Tibial nerve (tissue), 4 donors: ENCODE measurements around the gene IFI27L2. TPM values are rescaled to one million over a fixed set of nuclear protein-coding genes. Genes with fewer than 3 reads are reported as not detected.
"Not testable (repeated sequence)": the region's sequence is repeated elsewhere in the genome, so short reads cannot be mapped to it uniquely, and the experiment has no call there.

Experiments
- DNase-seq, 2 donors: peaks; one replicate each; pipeline ENCODE4 v3.0.0-alpha.2; 2019; ENCODE audit warnings: low spot score in 2 of 2
- H3K27ac ChIP-seq, 4 donors: fragments of 200-600 bp; sonication (generic) in 3 of 4; one replicate each; pipeline ENCODE4 v1.5.1; 2017 to 2019; ENCODE audit warnings: mild to moderate bottlenecking in 1 of 4
- H3K27me3 ChIP-seq, 2 donors: fragments of 200-600 bp; sonication (generic) in 1 of 2; one replicate each; pipeline versions ENCODE4 v1.5.1 to v1.6.0; 2017 to 2019
- H3K36me3 ChIP-seq, 3 donors: fragments of 200-600 bp; sonication (generic); one replicate each; pipeline ENCODE4 v1.5.1; 2018 to 2019
- H3K4me1 ChIP-seq, 4 donors: fragments of 200-600 bp; sonication (generic) in 3 of 4; one replicate each; pipeline ENCODE4 v1.5.1; 2017 to 2019
- H3K4me3 ChIP-seq, 4 donors: fragments of 200-600 bp; sonication (generic) in 3 of 4; one replicate each; pipeline ENCODE4 v1.5.1; 2017 to 2019; ENCODE audit warnings: mild to moderate bottlenecking in 1 of 4, moderate library complexity in 1 of 4
- H3K9me3 ChIP-seq, 4 donors: fragments of 200-600 bp; sonication (generic) in 3 of 4; one replicate each; pipeline ENCODE4 v1.5.1; 2017 to 2019
- CTCF ChIP-seq, 5 experiments: fragments of 200-600 bp in 3 of 5; fragments of 450-650 bp in 2 of 5; sonication (generic) in 3 of 5; IDR thresholded peaks; one replicate each; pipeline ENCODE4 v1.5.1; 2016 to 2019; ENCODE audit warnings: antibody characterized with exemption in 5 of 5, mild to moderate bottlenecking in 3 of 5, moderate library complexity in 2 of 5
- EP300 ChIP-seq, 2 donors: sonication (generic); formaldehyde crosslinking; IDR thresholded peaks; one replicate each; pipeline ENCODE4 v1.6.1; 2017; ENCODE audit warnings: antibody characterized with exemption in 2 of 2, mild to moderate bottlenecking in 1 of 2
- POLR2A ChIP-seq, 2 donors: fragments of 450-650 bp; IDR thresholded peaks; one replicate each; pipeline ENCODE4 v1.6.1; 2017; ENCODE audit warnings: antibody characterized with exemption in 2 of 2, mild to moderate bottlenecking in 2 of 2, moderate library complexity in 2 of 2
- WGBS, 2 donors: methylation state at CpG; one replicate each; pipeline ENCODE4 v1.1.5; 2018; 5-methylcytosine and 5-hydroxymethylcytosine counted together
- total RNA-seq, 4 donors: library from RNA; depleted of rRNA; stranded (reverse); fragments of >200 nt; gene quantifications; one replicate each; pipeline ENCODE4 v1.1.0, GENCODE V29; 2016

The IFI27L2 gene
- total RNA-seq, 4 donors from 2014 or later, result 76.8 to 146 (median 129) TPM

- TF ChIP-seq POLR2A (IDR thresholded peaks at IDR 0.05), result no peak
- TF ChIP-seq CTCF (IDR thresholded peaks at IDR 0.05), result no peak
- Histone ChIP-seq H3K27me3 (peaks cover 0 to 13% of the 10 kb centered on the region in 2 donors), H3K9me3 (no peaks in the 10 kb centered on the region), H3K36me3 (no peaks in the 10 kb centered on the region), H3K27ac (no peak overlapping the region), H3K4me3 (no peak overlapping the region), H3K4me1 (peaks cover 0 to 18% (median 0%) of the 10 kb centered on the region in 4 donors)
- DNase-seq, result no peak
- 91% methylated on average over 5 of the region's 5 CpGs for WGBS, 2 donors
Observed at GRCh38 chr14:94162466-94162865, 33.1 kb upstream of the IFI27L2 start.

GRCh38 chr14:94161981-94162380 is 32.6 kb upstream of the IFI27L2 start:
- no peak for DNase-seq
- Histone ChIP-seq H3K27ac (no peak overlapping the region), H3K4me3 (no peak overlapping the region), H3K9me3 (no peaks in the 10 kb centered on the region), H3K27me3 (peaks cover 0 to 13% of the 10 kb centered on the region in 2 donors), H3K4me1 (peaks cover 0 to 18% (median 0%) of the 10 kb centered on the region in 4 donors), H3K36me3 (no peaks in the 10 kb centered on the region)
- WGBS, 2 donors, result 8% methylated on average over 2 of the region's 2 CpGs
- no peak for TF ChIP-seq POLR2A (IDR thresholded peaks at IDR 0.05)
- TF ChIP-seq CTCF (IDR thresholded peaks at IDR 0.05), result no peak
- no peak for TF ChIP-seq EP300 (IDR thresholded peaks at IDR 0.05)

GRCh38 chr14:94161058-94161457 is 31.7 kb upstream of the IFI27L2 start:
- DNase-seq, result no peak
- TF ChIP-seq EP300 (IDR thresholded peaks at IDR 0.05) (no peak), POLR2A (IDR thresholded peaks at IDR 0.05) (no peak), CTCF (IDR thresholded peaks at IDR 0.05) (no peak)

GRCh38 chr14:94158239-94158883 is 29.0 kb upstream of the IFI27L2 start:
- no peaks in the 10 kb centered on the region for H3K36me3 ChIP-seq
- no peaks in the 10 kb centered on the region for H3K9me3 ChIP-seq
- peaks cover 0 to 5% of the 10 kb centered on the region in 2 donors for H3K27me3 ChIP-seq
- peaks cover 0 to 9% (median 0%) of the 10 kb centered on the region in 4 donors for H3K4me1 ChIP-seq
- no peak for DNase-seq
- 60 to 69% methylated on average over 10 of the region's 10 CpGs for WGBS, 2 donors
- no peak overlapping the region for H3K27ac ChIP-seq
- TF ChIP-seq CTCF (IDR thresholded peaks at IDR 0.05) (no peak), EP300 (IDR thresholded peaks at IDR 0.05) (no peak), POLR2A (IDR thresholded peaks at IDR 0.05) (no peak)
- no peak overlapping the region for H3K4me3 ChIP-seq

More at GRCh38 chr14:94161058-94161457, 31.7 kb upstream of the IFI27L2 start:
- H3K9me3 ChIP-seq, result no peaks in the 10 kb centered on the region
- H3K4me3 ChIP-seq, result no peak overlapping the region
- peaks cover 0 to 18% of the 10 kb centered on the region in 2 donors for H3K27me3 ChIP-seq
- no peak overlapping the region for H3K27ac ChIP-seq
- WGBS, 2 donors, result 41 to 46% methylated on average over 2 of the region's 2 CpGs
- peaks cover 0 to 18% (median 0%) of the 10 kb centered on the region in 4 donors for H3K4me1 ChIP-seq
- H3K36me3 ChIP-seq, result no peaks in the 10 kb centered on the region

GRCh38 chr14:94157197-94157596 is 27.8 kb upstream of the IFI27L2 start:
- H3K4me1 ChIP-seq, result peaks cover 0 to 7% (median 0%) of the 10 kb centered on the region in 4 donors
- DNase-seq, result no peak
- no peaks in the 10 kb centered on the region for H3K9me3 ChIP-seq
- no peak overlapping the region for H3K4me3 ChIP-seq
- H3K36me3 ChIP-seq, result no peaks in the 10 kb centered on the region
- no peak for TF ChIP-seq POLR2A (IDR thresholded peaks at IDR 0.05)
- TF ChIP-seq EP300 (IDR thresholded peaks at IDR 0.05), result no peak
- TF ChIP-seq CTCF (IDR thresholded peaks at IDR 0.05), result no peak
- no peak overlapping the region for H3K27ac ChIP-seq
- peaks cover 0 to 5% of the 10 kb centered on the region in 2 donors for H3K27me3 ChIP-seq

- H3K9me3 ChIP-seq, H3K27ac ChIP-seq, H3K36me3 ChIP-seq, H3K27me3 ChIP-seq, H3K4me3 ChIP-seq, DNase-seq, H3K4me1 ChIP-seq: not testable (repeated sequence)
- whole genome bisulfite sequencing, 2 donors, result 88 to 95% methylated on average over 1 of the region's 1 CpG
Observed at GRCh38 chr14:94156143-94156542, 26.7 kb upstream of the IFI27L2 start.
